GM21390 (cell line): ENCODE data around the gene ZBTB16.

Source experiments
- ATAC-seq: cut with Tn5 transposase; IDR thresholded peaks from one replicate; pipeline ENCODE4 v1.9.1; 2021; ENCODE audit not compliant: unreplicated experiment

ZBTB16 gene

DNA sequence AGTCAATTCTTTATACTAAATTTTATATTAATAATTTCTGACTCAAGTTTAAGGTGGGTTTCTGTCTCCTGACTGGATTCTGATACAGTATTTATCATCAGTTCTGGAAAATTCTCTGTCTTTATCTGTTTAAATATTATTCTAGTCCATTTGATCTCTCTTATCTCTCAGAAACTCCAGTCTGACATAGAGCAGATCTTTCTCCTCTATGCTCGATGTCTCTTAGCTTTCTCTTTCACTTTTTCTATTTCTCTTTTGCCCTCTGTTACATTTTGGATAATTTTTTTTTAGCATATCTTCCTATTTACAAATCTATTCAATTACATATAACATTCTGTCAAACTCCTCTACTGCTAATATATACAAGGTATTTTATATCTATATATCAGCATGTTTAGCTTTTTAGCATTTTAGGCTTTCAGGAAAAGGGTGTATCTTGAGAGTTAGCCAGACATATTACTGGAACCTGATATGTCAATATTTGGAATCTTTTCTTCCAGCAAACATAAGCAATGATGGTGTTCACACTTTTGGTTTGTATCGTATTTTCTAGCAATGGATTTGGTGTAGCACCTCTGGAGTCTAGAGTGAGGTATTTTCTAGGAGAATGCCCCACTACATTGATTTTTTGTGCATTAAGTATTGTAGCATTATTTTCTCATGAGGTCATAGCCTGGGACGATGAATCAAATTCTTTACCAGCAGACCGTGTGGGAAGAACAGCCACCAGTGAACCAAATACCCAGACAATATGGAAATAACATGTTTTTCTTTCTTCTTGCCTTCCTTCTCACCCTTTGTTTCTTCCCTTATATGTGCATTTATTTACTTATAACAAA lies 232.6 kb downstream of the ZBTB16 start:
- no peak for ATAC-seq

DNA sequence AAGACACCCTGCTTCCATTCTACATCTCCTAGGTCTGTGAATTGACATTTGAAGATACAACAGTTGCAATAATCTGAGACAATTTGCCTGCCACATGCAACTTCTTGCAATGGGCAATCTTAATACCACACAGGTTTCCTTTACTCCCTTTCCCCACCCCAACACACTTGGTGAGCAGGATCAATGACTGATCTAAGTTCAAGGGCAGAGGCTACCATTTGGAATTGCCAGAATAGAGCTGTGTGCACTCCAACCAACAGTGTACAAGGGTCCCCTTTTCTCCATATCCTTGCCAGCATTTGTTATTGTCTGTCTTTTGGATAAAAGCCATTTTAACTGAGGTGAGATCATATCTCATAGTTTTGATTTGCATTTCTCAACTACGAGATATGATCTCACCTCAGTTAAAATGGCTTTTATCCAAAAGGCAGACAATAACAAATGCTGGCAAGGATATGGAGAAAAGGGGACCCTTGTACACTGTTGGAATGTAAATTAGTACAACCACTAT lies 233.7 kb downstream of the ZBTB16 start:
- ATAC-seq: no peak

DNA sequence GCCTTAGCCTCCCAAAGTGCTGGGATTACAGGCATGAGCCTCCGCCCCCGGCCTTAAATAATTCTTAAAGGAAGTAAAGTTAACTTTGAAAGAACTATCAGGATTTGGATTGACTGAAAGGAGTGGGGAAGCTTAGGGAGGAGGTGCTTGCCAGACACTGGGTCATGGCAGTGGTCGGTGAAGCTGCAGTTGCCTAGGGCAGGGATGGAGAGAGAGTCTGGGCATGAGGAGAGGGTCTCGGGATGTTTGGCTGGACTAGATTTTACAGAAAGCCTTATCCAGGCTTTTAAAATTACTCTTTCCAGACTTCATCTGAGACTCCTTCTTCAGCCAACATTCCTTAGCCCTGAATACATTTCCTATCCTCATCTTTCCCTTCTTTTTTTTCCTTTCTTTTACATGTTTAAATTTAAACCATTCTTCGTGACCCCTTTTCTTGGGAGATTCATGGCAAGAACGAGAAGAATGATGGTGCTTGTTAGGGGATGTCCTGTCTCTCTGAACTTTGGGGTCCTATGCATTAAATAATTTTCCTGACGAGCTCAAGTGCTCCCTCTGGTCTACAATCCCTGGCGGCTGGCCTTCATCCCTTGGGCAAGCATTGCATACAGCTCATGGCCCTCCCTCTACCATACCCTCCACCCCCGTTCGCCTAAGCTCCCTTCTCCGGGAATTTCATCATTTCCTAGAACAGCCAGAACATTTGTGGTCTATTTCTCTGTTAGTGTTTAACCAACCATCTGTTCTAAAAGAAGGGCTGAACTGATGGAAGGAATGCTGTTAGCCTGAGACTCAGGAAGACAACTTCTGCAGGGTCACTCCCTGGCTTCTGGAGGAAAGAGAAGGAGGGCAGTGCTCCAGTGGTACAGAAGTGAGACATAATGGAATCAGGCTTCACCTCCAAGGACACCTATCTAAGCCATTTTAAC lies 236.4 kb downstream of the ZBTB16 start, which contains the start of gene NNMT:
Gene NNMT, plus strand, starts transcription at position 724 of the 929 bp plus-strand sequence. Its CDS starts 158 bp downstream, at position 882.
- ATAC-seq: no peak

DNA sequence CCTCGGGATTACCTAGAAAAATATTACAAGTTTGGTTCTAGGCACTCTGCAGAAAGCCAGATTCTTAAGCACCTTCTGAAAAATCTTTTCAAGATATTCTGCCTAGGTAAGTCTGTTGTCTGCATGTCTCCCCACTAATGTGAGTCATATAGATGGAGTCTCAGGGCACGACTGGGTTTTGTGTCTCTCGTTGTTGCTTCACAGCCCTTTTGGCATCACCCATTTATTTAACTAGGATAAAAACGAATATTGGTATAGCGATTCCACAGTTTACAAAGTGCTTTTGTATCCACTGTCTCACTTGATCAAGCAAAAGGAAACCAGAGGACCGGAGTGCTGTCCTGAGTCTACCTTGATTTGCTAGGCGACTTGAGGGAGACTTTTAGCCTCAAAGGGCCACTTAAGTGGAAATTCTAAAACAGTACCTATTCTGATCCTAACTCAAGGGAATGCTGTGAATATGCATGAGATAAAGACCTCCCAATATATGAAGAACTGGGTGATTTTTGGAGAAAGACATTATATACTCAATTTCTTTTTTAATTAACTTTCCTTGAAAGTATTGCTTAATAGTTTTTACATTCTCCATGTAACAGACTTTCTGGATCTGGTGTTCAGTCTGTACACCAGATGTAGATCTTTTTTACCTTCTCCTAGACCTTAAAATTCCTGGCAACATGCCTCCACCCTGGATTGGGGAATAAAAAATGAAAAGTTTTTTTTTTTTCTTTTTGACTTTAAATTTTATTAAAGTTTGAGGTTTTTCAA lies 237.3 kb downstream of the ZBTB16 start:
- ATAC-seq: no peak

DNA sequence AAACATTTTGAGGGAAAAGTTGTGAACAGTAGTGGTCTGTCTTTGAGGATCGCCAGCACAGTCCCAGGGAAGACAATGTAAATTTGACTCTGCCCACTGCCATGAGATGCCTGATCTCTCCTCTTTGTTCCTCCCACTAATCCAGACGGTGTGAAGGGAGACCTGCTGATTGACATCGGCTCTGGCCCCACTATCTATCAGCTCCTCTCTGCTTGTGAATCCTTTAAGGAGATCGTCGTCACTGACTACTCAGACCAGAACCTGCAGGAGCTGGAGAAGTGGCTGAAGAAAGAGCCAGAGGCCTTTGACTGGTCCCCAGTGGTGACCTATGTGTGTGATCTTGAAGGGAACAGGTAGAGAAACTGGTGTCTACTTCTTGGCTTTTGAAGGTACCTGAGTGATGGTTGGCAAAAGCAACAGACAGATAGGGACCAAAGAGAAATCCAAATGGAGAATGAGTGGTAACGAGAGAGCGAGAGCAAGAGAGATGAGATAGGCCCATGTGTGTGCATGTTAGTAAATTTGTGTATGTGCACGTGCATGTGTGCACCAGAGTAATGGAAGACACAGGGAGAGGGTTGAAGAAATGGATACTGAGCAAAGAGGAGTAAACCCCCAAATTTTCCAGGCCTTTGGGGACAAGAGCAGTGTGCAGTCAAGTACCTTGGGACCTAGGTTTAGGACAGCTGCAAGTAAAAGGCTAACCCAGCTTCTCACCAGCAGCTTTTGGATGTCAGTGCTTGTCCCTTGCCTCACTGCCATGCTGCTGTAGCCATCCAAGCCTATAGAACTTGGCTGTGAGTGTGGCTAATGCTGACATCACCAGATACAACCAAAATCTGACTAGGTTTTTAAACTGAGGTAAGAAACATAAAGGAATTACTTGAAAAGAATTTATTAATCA lies 238.5 kb downstream of the ZBTB16 start:
- no peak for ATAC-seq

DNA sequence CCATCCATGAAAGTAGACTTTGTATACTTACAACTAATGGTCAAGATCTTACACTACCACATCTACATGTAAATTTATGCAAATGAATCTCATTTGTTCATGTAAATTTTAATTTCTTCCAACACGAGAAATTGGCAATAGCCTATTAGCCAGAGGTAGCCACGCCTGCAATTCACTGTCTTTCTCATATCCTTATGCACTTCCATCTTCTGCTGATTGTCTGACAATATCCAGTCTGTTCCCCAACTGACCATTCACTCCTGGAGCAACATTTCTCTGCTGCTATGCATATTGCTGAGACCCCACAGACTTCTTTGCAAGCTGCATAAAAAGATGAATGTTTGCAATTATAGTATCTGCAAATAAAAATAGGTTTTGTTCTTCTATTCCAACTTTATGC lies 239.2 kb downstream of the ZBTB16 start:
- ATAC-seq: no peak
